ENCODE results near the gene TRIM3.
A peak's percentile ranks its signal among the peaks of the same experiment; 100 is the strongest.
"Not testable (repeated sequence)": the region's sequence is repeated elsewhere in the genome, so short reads cannot be mapped to it uniquely, and the experiment has no call there.

TRIM3 gene

DNA sequence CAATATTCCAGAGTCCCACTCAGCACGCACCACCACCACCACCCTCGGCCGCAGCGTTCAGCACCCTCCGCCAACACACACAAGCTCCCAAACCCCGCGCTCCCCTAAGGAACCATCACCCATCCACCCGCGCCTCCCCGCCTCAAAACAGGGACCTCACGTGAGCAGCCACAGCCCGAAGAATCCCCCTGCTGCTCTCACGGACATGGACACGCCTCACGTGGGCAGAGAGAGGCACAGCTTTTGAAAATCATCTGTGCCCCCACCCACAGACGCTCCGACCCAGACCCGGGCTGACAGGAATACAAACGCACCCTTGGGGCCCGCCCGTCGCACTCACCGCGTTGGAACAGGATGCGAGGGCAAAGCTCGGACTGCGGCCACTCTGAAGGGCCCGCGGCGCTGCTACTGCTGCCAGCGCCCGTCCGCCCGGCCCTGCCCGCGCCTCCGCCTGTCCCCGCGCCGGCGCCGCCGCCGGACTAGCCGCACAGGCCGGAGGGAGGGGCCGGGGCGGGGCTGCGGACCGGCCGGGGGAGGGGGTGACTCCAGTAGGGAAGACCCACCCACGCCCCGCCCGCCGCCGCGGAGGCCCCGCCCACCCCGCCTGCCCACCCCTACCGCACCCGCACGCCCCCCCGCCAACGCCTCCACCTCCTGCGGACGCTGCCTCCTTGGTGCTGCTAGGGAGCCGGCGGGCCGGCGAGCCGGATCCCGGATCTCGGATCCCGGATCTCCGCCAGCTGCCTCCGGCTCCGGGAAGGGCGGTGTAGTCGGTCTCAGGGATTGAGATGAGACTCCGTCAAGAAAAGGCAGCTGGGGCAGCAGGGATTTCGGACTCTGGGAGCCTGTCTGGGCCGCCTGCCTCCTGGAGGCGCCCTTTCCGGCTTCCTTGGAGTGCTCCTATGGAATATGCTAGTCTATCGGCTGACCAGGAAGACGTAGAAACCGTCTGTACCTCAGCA lies at the start of gene TRIM3:
TSS of gene TRIM3 (minus strand) at position 491 of the 962 bp plus-strand sequence. CDS start 8,246 bp downstream, outside the sequence.
- peak; percentile 59 to 66 (median 62) for DNase-seq (ENCODE audit: low read depth in 3 of 3)

DNA sequence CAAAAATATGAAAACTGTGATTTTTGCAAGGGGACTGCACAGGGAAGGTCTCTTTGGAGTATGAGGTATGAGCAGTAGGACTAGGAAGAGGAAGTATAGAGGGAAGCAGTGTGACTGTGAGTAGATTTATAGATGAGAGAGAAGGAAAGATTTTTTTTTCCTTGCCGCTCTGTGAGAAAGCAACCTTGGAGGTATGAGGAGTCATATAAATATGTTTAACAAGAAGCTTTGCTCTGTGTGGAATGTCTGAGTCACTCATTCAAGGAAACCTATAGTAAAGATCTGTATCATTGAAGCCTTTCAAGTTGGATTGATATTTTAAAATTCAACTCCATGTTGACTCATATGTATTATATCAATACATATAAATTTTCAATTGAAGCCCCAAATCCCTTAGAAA lies 49.5 kb upstream of the TRIM3 start:
- DNase-seq (ENCODE audit: low read depth in 3 of 3) = no peak

DNA sequence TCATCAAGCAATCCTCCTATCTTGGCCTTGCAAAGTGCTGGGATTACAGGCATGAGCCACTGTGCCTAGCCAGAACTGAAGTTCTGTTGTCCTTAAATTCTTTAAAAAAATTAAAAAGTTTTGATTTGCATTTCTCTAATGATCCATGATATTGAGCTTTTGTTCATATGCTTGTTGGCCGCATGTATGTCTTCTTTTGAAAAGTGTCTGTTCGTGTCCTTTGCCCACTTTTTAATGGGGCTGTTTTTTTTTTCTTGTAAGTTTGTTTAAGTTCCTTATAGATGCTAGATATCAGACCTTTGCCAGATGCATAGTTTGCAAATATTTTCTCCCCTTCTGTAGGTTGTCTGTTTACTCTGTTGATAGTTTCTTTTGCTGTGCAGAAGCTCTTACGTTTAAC lies 48.2 kb upstream of the TRIM3 start:
- not testable (repeated sequence) for DNase-seq (ENCODE audit: low read depth in 3 of 3)

DNA sequence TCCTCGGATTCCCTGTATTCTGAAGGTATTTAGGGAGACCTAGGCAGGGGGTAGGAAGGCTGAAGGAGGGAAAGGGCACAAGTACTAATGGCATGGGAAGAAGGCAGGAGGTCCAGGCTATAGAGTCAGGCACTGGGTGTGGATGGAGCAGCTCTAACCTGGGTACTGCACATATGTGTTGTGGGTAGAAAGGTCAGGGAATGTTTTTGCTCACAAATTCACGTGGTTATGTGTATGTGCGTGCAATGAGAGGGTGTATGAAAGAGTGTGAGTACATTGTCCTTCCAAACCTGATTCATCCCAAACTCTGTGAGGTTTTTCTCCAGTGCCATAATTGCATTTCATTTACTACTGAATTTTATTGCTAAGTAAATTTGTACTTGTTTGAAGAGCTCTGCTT lies 46.5 kb upstream of the TRIM3 start:
- DNase-seq (ENCODE audit: low read depth in 3 of 3) = no peak

DNA sequence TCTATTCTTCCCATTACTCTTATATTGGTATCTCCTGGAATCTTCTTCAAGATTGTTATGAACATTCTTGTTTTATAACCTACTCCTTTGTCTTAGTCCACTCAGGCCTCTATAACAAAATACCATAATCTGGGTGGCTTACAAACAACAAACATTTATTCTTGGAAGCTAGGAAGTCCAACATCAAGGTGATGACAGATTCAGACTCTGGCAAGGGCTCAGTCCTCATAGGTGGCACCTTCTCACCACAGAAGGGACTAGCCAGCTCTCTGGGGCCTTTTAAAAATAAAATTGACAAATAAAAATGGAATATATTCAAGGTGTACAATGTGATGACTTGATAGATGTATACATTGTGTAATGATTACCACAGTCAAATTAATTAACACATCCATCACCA lies 43.1 kb upstream of the TRIM3 start:
- DNase-seq (ENCODE audit: low read depth in 3 of 3) = no peak

DNA sequence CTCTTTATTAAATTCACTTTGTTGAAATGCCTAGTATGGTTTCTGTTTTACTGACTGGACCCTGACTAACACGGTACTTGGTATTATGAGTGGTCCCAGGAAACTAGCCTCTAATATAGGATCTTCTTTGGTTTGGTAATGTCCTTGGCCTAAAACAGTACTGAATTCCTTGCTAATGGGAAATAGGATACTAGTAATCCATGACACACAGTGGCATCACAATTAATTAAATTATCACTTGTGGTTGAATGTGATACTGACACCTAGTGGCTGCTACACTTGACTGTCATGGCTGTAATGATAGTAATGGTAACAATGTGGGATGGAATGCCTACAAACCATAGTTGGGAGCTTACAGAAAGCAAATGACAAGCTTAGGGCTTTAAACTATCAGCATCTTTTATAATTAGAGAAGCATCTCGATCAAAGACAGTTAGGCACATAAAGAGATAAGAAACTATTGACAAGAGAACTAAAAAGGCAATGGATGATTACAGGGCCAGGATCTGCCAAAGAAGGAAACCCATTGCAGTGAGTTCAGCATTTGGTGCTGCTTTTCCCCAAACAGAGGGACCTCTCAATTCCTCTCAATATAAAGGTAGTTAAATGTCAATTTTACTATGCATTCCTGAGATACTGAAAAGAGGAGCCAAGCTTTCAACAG lies 32.0 kb upstream of the TRIM3 start:
- DNase-seq (ENCODE audit: low read depth in 3 of 3) = no peak

DNA sequence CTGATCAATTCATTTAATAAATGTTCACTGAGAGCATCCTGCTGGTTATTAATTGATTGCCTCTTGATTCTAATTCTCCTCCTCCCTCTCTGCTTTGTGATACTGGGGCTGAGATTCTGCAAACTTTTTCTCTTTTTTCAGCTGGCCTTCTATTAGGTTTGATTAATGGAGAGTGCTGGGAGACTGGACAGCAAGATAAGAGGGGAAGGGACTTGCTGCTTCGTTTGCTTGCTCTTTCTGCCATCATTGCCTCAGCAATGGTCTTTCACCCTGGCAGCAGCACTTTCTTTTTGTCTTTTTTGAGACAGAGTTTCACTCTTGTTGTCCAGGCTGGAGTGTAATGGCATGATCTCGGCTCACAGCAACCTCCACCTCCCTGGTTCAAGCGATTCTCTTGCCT lies 30.4 kb upstream of the TRIM3 start:
- no peak for DNase-seq (ENCODE audit: low read depth in 3 of 3)

DNA sequence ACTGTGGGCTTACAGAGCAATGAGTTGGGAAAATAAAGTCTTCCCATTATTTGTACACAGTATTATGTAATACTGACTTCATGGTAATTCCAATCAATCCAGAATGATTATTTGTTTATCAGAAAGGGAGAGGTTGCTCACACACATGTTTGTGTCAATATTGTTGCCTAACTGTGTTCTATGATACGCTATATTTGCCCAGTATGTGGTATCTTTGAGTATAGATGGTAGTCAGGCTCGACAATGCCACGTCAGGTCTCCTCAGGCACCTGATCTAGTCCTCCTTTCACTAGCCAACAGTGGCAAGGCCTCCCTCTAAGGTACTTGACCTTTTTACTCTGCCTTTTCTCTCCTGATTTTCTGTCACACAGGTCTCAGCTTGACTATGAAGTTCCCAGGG lies 28.6 kb upstream of the TRIM3 start:
- no peak for DNase-seq (ENCODE audit: low read depth in 3 of 3)

DNA sequence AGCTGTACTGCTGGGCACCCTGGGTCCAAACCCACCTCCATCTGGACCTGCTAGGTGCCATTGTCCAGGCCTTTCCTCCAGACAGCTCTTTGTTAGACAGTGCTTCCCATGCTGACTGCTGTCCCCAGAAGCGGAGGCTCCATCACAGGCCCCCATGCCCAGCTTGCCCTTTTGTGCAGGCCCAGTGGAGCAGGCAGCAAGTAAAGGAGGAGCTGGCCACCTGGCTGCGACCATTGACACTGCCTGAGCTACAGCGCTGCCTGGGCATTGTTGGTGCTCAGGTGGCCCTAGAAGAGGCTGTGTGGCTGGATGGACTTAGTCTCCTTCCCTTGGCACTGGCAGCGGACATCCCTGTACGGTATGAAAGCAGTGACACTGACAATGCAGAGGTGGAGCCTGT lies 24.8 kb upstream of the TRIM3 start:
- no peak for DNase-seq (ENCODE audit: low read depth in 3 of 3)

DNA sequence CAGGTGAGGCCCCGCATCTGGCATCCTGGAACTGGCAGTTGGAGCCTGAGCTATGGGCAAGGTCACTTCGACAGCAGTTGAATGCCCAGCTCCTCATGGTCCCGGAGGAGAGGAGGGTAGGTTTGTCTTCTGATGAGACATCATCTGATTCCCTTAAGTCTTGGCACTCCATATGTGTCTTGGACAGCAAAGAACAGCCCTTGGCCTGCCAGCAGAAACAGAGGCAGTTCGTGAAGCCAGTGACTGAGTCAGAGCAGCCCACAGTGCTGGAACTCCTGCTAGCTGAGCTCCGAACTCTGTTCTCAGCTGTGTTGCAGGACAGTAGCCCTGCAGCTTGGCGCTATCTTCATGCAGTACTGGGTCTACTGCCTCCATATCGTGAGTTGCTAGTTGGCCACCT lies 24.4 kb upstream of the TRIM3 start:
- DNase-seq (ENCODE audit: low read depth in 3 of 3) = no peak

DNA sequence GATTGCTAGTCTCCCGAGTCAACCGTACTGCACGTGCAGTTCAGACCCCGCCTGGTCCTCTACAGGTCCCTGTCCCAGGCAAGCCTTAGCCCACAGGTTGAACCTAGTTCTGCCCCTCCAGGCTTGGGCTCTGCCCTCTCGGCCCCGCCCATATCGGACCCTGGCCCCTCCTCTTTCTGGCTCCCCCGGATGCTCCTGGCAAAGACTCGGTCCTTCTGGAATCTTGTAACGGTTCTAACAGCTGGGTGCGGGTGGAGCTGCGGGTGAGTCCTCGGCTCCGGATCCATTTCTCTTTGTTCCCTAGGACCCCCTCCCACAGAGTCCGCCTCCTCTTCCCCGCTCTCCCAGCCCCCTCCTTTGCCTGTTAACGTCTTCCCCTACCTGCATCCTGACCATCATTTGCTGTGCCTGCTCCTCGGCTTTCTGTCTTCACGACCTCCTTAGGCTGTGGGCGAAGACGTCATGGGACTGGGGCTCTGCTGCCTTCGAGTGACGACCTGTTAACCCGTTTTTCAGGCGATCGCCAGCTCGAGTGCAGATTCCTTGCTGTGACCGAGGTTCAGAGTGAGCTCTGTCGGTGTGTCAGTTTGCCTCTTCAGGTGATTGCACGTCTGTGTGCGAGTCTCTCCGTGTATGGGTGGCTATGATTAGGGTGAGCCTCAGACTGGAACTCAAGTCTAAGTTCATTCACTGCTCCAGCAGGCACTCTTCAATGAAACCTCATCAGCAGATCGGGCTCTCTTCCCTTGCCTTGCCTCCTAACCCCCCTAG lies 23.5 kb upstream of the TRIM3 start, which contains the start of gene DNHD1:
TSS of gene DNHD1 (plus strand) at position 212 of the 771 bp plus-strand sequence. CDS start 936 bp downstream, outside the sequence.
- DNase-seq (ENCODE audit: low read depth in 3 of 3) = no peak

DNA sequence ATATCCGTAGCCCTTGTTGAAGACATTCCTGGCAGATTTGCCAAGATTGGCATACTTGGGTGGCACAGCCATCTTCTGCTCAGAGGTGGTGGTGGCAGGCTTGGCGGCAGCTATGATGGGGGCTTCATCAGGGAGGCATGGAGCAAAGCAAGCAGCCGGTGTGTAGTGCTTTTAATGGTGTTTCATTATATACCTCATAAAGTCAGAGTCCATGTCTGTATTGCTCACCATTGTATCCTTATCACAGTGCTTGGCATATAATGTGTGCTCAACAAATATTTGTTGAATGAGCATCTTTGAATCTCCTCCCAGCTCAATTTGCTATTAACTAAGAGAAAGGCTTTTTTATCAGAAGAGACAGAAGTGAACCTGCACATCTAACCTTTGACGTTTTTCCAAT lies 15.6 kb upstream of the TRIM3 start:
- DNase-seq (ENCODE audit: low read depth in 3 of 3) = no peak

DNA sequence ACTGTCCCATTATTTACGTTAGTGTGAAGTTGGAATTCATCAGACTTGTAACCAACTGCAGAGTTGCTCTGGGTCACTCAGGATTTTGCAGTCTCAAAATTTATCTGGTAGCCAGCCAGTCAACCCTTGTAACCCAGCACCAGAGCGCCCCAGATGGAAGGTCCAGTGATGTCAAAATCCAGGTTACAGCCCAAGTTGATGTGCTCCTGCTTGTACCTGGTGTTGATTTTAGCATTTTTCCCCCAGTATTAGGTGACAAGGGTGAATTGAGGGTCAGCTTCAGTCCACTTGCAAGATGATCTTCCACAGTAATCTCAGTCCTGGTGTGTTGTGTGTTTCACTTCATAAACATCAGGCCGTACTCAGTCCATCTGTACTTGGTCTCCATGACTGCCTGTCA lies 15.1 kb upstream of the TRIM3 start:
- no peak for DNase-seq (ENCODE audit: low read depth in 3 of 3)

DNA sequence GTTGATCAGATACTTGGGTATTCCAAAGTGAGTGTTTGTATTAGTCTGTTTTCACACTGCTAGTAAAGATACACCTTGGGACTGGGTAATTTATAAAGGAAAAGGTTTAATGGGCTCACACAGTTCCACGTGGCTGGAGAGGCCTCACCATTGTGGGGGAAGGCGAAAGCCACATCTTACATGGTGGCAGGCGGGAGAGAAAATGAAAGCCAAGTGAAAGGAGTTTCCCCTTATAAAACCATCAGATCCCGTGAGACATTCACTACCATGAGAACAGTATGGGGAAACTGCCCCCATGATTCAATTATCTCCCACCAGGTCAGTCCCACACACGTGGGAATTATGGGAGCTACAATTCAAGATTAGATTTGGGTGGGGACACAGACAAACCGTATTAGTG lies 14.6 kb upstream of the TRIM3 start:
- DNase-seq (ENCODE audit: low read depth in 3 of 3) = no peak

DNA sequence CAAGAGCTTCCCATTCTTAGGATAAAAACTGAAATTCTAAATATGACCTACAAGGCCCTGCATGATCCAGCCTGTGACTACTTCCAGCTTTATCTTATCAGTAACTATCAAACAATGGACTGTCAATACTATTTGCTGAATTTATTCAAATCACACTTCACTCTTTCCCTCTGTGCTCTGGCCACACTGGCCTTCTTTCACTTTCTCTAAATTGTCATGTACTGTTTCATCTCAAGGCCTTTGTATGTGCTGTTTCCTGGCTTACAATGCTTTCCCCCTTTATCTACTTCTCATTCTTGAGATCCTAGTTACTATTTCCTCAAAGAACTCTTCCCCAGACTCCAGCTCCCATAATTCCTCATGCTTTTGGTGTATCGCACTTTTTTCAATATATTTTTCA lies 13.2 kb upstream of the TRIM3 start:
- no peak for DNase-seq (ENCODE audit: low read depth in 3 of 3)

DNA sequence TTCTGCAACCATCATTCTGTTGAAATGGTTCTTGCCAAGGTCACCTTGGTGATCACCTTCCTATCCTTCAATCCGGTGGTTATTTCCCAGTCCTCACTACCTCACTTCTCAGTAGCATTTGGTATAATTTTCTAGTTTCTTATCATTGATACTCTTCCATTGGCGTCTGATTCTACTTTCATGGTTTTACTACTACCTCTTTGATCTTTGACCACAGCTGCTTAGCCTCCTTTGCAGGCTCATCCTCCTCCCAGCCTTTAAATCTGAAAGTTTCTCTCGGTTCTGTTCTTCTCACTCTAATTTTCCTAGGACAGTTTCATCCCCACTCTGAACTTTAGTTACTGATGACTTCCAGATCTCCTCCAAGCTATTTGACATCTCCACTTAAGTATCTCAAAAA lies 12.5 kb upstream of the TRIM3 start:
- no peak for DNase-seq (ENCODE audit: low read depth in 3 of 3)

DNA sequence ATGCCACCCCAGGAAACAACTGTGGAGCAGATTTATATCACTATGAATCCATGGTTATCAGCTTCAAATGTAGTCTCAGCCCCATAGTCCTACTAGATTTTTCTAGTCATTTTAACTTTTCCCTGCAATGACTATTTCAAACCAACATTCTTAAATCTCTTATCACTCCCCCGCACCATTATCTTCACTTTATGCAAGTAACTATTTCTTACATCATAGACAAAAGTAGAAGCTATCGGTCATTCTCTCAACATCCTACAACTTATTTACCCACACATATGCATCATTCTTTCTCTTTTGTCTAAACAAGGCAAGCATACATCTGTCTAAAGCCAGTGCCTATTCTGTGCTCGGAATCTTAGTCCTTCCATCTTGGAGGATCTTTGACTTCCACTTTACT lies 11.9 kb upstream of the TRIM3 start:
- no peak for DNase-seq (ENCODE audit: low read depth in 3 of 3)

DNA sequence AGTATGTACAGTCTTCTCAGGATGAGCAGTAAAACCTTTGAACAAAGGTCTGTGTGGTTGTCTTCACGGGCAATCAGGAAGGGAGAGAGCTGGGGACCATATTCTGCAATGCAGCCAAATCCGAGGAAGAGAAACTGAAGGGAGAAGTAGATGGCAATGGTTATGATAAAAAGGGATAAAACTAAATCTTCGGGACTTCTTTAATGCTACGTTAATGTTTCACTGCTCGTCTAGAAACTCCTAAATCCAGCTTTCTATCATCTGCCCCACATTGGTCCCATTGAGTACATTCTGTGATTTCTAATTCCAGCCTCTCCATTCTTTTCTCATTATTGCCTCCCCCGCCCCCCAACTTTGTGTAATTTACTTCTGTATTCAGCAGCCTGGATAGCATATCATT lies 9.3 kb upstream of the TRIM3 start:
- no peak for DNase-seq (ENCODE audit: low read depth in 3 of 3)

DNA sequence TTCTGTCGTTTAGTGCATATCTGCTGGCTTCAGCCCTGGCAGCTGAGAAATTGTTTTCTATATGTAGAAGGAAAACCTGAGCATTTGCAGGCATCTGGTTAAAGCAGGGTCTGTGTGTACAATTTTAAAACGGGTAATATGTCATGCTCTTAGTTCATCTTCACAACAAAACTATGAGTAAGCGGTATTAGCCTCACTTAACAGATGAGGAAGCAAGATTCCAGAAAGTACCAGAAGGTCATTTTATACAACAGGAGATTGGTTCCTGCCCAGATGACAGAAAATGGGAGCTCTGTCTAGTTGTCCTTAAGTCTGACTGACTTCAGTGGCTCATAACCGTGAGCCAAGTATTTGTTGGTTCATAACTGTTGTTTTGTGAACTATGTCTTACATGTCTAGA lies 8.7 kb upstream of the TRIM3 start:
- DNase-seq (ENCODE audit: low read depth in 3 of 3) = no peak

DNA sequence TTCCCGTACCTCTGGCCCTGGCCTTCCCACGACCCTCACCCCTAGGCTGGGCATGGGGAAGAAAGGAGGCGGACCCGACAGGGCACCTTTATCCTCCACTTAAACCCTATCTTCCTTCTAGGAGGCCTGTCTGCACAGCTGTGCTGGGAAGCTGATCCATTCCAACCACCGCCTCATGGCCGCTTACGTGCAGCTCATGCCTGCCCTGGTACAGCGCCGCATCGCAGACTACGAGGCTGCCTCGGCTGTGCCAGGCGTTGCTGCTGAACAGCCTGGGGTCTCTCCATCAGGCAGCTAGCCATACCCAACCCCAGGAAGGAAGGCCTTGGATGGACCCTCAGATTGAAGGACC lies 8.2 kb upstream of the TRIM3 start:
- DNase-seq (ENCODE audit: low read depth in 3 of 3) = no peak

DNA sequence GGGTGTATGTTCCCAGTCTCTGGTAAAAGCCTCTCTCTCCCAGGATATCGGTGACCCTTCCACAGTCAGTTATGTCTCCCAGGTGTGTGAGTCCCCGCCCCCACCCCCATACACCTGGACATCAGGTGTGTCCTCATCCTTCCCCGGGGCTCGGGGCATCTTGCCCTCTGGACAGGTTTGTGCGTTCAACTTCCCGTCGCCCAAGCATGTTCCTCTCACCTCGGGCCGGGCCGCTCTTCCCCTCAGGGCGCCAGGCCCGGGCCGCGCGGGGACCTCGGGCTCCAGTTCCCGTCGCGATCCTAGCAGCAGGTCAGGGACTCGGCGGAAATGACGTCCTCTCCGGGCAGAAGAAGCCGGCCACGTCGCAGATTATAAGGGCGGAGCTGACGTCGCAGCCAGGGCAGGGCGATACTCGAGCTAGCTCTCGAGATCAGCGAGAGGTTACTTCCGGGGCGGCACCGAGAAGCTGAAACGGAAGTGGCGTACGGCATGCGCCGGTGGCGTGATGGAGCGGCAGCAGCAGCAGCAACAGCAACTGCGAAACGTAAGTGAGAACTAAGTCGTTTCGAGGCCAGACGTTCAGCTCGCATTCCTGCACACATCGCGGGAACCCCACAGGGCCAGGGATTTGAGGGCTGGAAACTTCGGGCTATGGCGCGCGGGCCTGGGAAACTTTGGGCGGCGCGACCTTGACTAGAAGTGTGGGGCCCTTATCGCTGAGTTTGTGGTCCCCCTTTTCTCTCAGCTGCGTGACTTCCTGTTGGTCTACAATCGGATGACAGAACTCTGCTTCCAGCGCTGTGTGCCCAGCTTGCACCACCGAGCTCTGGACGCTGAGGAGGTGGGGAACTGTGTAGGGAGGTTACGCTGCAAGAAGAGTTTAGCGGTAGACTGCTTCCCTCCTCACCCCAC lies 7.5 kb upstream of the TRIM3 start, which contains the start of the genes ARFIP2 and TIMM10B:
TSS of gene ARFIP2 (minus strand) at position 320 of the 912 bp plus-strand sequence. CDS start 910 bp downstream, outside the sequence.
TSS of gene TIMM10B (plus strand) at position 490 of the 912 bp plus-strand sequence. CDS start at position 506, 16 bp downstream.
- peak; percentile 88 to 91 (median 90) for DNase-seq (ENCODE audit: low read depth in 3 of 3)

Data from stimulated activated CD4-positive, alpha-beta T cell treated with anti-CD3 and anti-CD28 coated beads, TNF-alpha, amount 100 ng/mL, for 4 hours (primary cell).